Liver (tissue), 9 donors: ENCODE data around the gene SATB1. TPM values are rescaled to one million over a fixed set of nuclear protein-coding genes. Genes with fewer than 3 reads are reported as not detected.
A peak's percentile ranks its signal among the peaks of the same experiment; 100 is the strongest.
"Not testable (repeated sequence)": the region's sequence is repeated elsewhere in the genome, so short reads cannot be mapped to it uniquely, and the experiment has no call there.

Source experiments
- DNase-seq: peaks from one replicate; pipeline ENCODE4 v3.0.0-alpha.2; 2017; ENCODE audit warnings: low spot score
- H3K27ac ChIP-seq, 2 donors: one replicate each; pipeline ENCODE4 v1.7.0; 2013; ENCODE audit warnings: inconsistent platforms in 2 of 2, low read length in 2 of 2, control low read depth in 1 of 2, low read depth in 1 of 2, mild to moderate bottlenecking in 1 of 2
- H3K27me3 ChIP-seq, 4 donors: one replicate each; pipeline versions ENCODE4 v1.6.1 to v1.7.0; 2013; ENCODE audit warnings: low read length in 3 of 4, inconsistent platforms in 1 of 4, mild to moderate bottlenecking in 1 of 4, moderate library complexity in 1 of 4; ENCODE audit not compliant: control insufficient read depth in 4 of 4, insufficient read depth in 4 of 4
- H3K36me3 ChIP-seq, 4 donors: one replicate each; pipeline versions ENCODE4 v1.6.1 to v1.7.0; 2013; ENCODE audit warnings: low read length in 3 of 4, mild to moderate bottlenecking in 3 of 4, low read depth in 1 of 4, moderate library complexity in 1 of 4; ENCODE audit not compliant: control insufficient read depth in 4 of 4, insufficient read depth in 3 of 4
- H3K4me1 ChIP-seq, 4 donors: one replicate each; pipeline versions ENCODE4 v1.6.1 to v1.7.0; 2013; ENCODE audit warnings: low read length in 3 of 4, mild to moderate bottlenecking in 3 of 4, moderate library complexity in 1 of 4; ENCODE audit not compliant: control insufficient read depth in 4 of 4, insufficient read depth in 4 of 4
- H3K4me3 ChIP-seq, 3 donors: one replicate each; pipeline versions ENCODE4 v1.6.1 to v1.7.0; 2013; ENCODE audit warnings: low read length in 3 of 3, control low read depth in 1 of 3, low read depth in 1 of 3, mild to moderate bottlenecking in 1 of 3
- H3K9ac ChIP-seq, 2 donors: one replicate each; pipeline ENCODE4 v1.7.0; 2013; ENCODE audit warnings: low read length in 2 of 2, mild to moderate bottlenecking in 2 of 2, moderate library complexity in 2 of 2, control low read depth in 1 of 2, low read depth in 1 of 2
- H3K9me3 ChIP-seq, 4 donors: one replicate each; pipeline versions ENCODE4 v1.6.1 to v1.7.0; 2013; ENCODE audit warnings: low read length in 3 of 4; ENCODE audit not compliant: control insufficient read depth in 4 of 4
- ATF3 ChIP-seq: IDR thresholded peaks from 2 replicates; pipeline ENCODE4 v1.6.1; 2016; ENCODE audit warnings: antibody characterized with exemption
- CTCF ChIP-seq: fragments of 150-350 bp; IDR thresholded peaks from 2 replicates; pipeline ENCODE4 v1.5.1; 2017; ENCODE audit warnings: improper control_type of control experiment, low read depth, low read length; ENCODE audit not compliant: missing input control
- FOXA1 ChIP-seq: IDR thresholded peaks from 2 replicates; pipeline ENCODE4 v1.6.1; 2016; ENCODE audit warnings: antibody characterized with exemption
- FOXA2 ChIP-seq: IDR thresholded peaks from 2 replicates; pipeline ENCODE4 v1.6.1; 2016; ENCODE audit warnings: antibody characterized with exemption
- GABPA ChIP-seq, 2 donors: IDR thresholded peaks in 1 of 2; conservative IDR thresholded peaks in 1 of 2; 2 replicates each; pipeline ENCODE4 v1.6.1; 2016; ENCODE audit warnings: antibody characterized with exemption in 2 of 2, mild to moderate bottlenecking in 1 of 2, moderate library complexity in 1 of 2
- HNF4A ChIP-seq, 2 donors: conservative IDR thresholded peaks; 2 replicates each; pipeline ENCODE4 v1.6.1; 2016; ENCODE audit warnings: antibody characterized with exemption in 2 of 2, mild to moderate bottlenecking in 2 of 2
- HNF4G ChIP-seq: IDR thresholded peaks from 2 replicates; pipeline ENCODE4 v1.6.1; 2016; ENCODE audit warnings: antibody characterized with exemption
- JUND ChIP-seq, 2 donors: IDR thresholded peaks; 2 replicates each; pipeline ENCODE4 v1.6.1; 2016; ENCODE audit warnings: antibody characterized with exemption in 2 of 2
- MAX ChIP-seq: IDR thresholded peaks from 2 replicates; pipeline ENCODE4 v1.6.1; 2016; ENCODE audit warnings: antibody characterized with exemption
- NR2F2 ChIP-seq: IDR thresholded peaks from 2 replicates; pipeline ENCODE4 v1.6.1; 2016; ENCODE audit warnings: antibody characterized with exemption
- RAD21 ChIP-seq, 2 donors: IDR thresholded peaks; 2 replicates each; pipeline ENCODE4 v1.6.1; 2016; ENCODE audit warnings: antibody characterized with exemption in 2 of 2, mild to moderate bottlenecking in 2 of 2
- REST ChIP-seq: IDR thresholded peaks from 2 replicates; pipeline ENCODE4 v1.6.1; 2016; ENCODE audit warnings: antibody characterized with exemption, mild to moderate bottlenecking
- RXRA ChIP-seq, 2 donors: IDR thresholded peaks; 2 replicates each; pipeline ENCODE4 v1.6.1; 2017 to 2018; ENCODE audit warnings: antibody characterized with exemption in 2 of 2, mild to moderate bottlenecking in 1 of 2
- WGBS: extraction: QIAGEN DNeasy Blood & Tissue Kit; methylation state at CpG from one replicate; pipeline ENCODE4 v1.1.7; 2013; 5-methylcytosine and 5-hydroxymethylcytosine counted together
- polyA plus RNA-seq, 2 donors: library from polyadenylated mRNA; stranded (reverse) in 1 of 2; unstranded in 1 of 2; fragments of 200-250 nt in 1 of 2; fragments of >200 nt in 1 of 2; fragmentation: Nextera tagmentation in 1 of 2; extraction: Ambion mirVana in 1 of 2; gene quantifications; one replicate each; pipeline versions ENCODE4 v1.2.1 to v1.2.3, GENCODE V29; 2013 to 2015
- total RNA-seq, 2 donors: library from RNA; depleted of rRNA; stranded (reverse); fragments of >200 nt; gene quantifications; one replicate each; pipeline ENCODE4 v1.2.3, GENCODE V29; 2014
- donor health status: healthy.
- donor health status: healthy.
- donor health status: healthy.
- donor health status: healthy.
- donor health status: healthy.

Gene SATB1
- total and polyA plus RNA-seq, 4 donors, result 4.3 to 23.7 (median 10.5) TPM

GRCh38 chr3:18330772-18331441, 94.2 kb downstream of the SATB1 start:
- H3K4me1 ChIP-seq, H3K36me3 ChIP-seq, H3K9ac ChIP-seq, H3K27me3 ChIP-seq, DNase-seq, H3K27ac ChIP-seq, H3K9me3 ChIP-seq, H3K4me3 ChIP-seq: not testable (repeated sequence)
- WGBS, result 55% methylated on average over 25 of the region's 25 CpGs
- TF ChIP-seq HNF4A (conservative IDR thresholded peaks at IDR 0.05), result peak in 1 of 2 donors; percentile 5

GRCh38 chr3:18308096-18308650, 117.0 kb downstream of the SATB1 start:
- Histone ChIP-seq H3K9me3 (no peaks in the 10 kb centered on the region), H3K36me3 (no peaks in the 10 kb centered on the region), H3K4me3 (no peak overlapping the region), H3K27me3 (no peaks in the 10 kb centered on the region), H3K4me1 (no peaks in the 10 kb centered on the region), H3K27ac (no peak overlapping the region), H3K9ac (no peak overlapping the region)
- no peak for TF ChIP-seq NR2F2
- no peak for TF ChIP-seq CTCF
- TF ChIP-seq JUND (IDR thresholded peaks at IDR 0.05), result no peak
- TF ChIP-seq GABPA (IDR thresholded peaks at IDR 0.05 in 1 of 2, conservative IDR thresholded peaks at IDR 0.05 in 1 of 2), result no peak
- no peak for TF ChIP-seq FOXA1
- TF ChIP-seq FOXA2, result no peak
- no peak for TF ChIP-seq ATF3
- TF ChIP-seq RXRA (IDR thresholded peaks at IDR 0.05), result no peak
- no peak for TF ChIP-seq MAX
- no peak for TF ChIP-seq REST
- DNase-seq, result no peak
- 59% methylated on average over 5 of the region's 5 CpGs for WGBS

- no peak overlapping the region for H3K9ac ChIP-seq
- H3K4me3 ChIP-seq, result no peak overlapping the region
- 98% methylated on average over 1 of the region's 1 CpG for WGBS
- DNase-seq, result no peak
- H3K9me3 ChIP-seq, result no peaks in the 10 kb centered on the region
- no peaks in the 10 kb centered on the region for H3K27me3 ChIP-seq
- H3K4me1 ChIP-seq, result no peaks in the 10 kb centered on the region
- no peaks in the 10 kb centered on the region for H3K36me3 ChIP-seq
- no peak overlapping the region for H3K27ac ChIP-seq
- TF ChIP-seq RXRA (IDR thresholded peaks at IDR 0.05) (no peak), ATF3 (no peak), NR2F2 (no peak), MAX (no peak), REST (no peak), RAD21 (IDR thresholded peaks at IDR 0.05) (no peak), HNF4G (no peak)
These were observed 117.6 kb downstream of the SATB1 start for GRCh38 chr3:18307529-18307928.
